Suppressor macrophage (primary cell): Measurements from ENCODE around the gene EID2.

Source experiments
- DNase-seq, 4 experiments: peaks; one replicate each; pipeline ENCODE4 v3.0.0-alpha.2; 2020 to 2022

The EID2 gene

GRCh38 chr19:39501340-39501739, 38.6 kb downstream of the EID2 start:
- no peak for DNase-seq

- DNase-seq, result no peak
These were observed 39.4 kb downstream of the EID2 start for GRCh38 chr19:39500543-39500942.

GRCh38 chr19:39499932-39500331, 40.0 kb downstream of the EID2 start:
- DNase-seq, result no peak

GRCh38 chr19:39498798-39499642, 40.9 kb downstream of the EID2 start, which contains the start of gene DLL3:
TSS of gene DLL3 (plus strand) at chr19:39498947. CDS start at chr19:39498975, 28 bp downstream.
- DNase-seq, result peak in 1 of 4 experiments; percentile 26

- peak; percentile 5 to 46 (median 20) for DNase-seq
These were observed 41.8 kb downstream of the EID2 start for GRCh38 chr19:39497996-39498797.

GRCh38 chr19:39497701-39497995, 42.3 kb downstream of the EID2 start:
- no peak for DNase-seq

GRCh38 chr19:39496063-39496462, 43.9 kb downstream of the EID2 start:
- DNase-seq, result no peak

- no peak for DNase-seq
These were observed 45.3 kb downstream of the EID2 start for GRCh38 chr19:39494661-39495060.

- DNase-seq, result no peak
These were observed 47.2 kb downstream of the EID2 start for GRCh38 chr19:39492788-39493187.

GRCh38 chr19:39492225-39492624, 47.7 kb downstream of the EID2 start:
- no peak for DNase-seq

GRCh38 chr19:39489756-39490155, 50.2 kb downstream of the EID2 start:
- no peak for DNase-seq
